Measurements from ENCODE around the gene TC2N.
"Not testable (repeated sequence)": the region's sequence is repeated elsewhere in the genome, so short reads cannot be mapped to it uniquely, and the experiment has no call there.

TC2N gene

GRCh38 chr14:91889477-91890211 is 22.3 kb upstream of the TC2N start:
- DNase-seq (ENCODE audit: low read depth in 2 of 2, low spot score in 1 of 2) = no peak

- DNase-seq (ENCODE audit: low read depth in 2 of 2, low spot score in 1 of 2) = no peak
Measured at GRCh38 chr14:91888641-91889476, 21.5 kb upstream of the TC2N start.

- no peak for DNase-seq (ENCODE audit: low read depth in 2 of 2, low spot score in 1 of 2)
Measured at GRCh38 chr14:91886961-91887360, 19.6 kb upstream of the TC2N start.

- DNase-seq (ENCODE audit: low read depth in 2 of 2, low spot score in 1 of 2) = no peak
Measured at GRCh38 chr14:91885839-91886238, 18.5 kb upstream of the TC2N start.

- DNase-seq (ENCODE audit: low read depth in 2 of 2, low spot score in 1 of 2) = no peak
Measured at GRCh38 chr14:91885113-91885712, 17.9 kb upstream of the TC2N start.

- no peak for DNase-seq (ENCODE audit: low read depth in 2 of 2, low spot score in 1 of 2)
Measured at GRCh38 chr14:91884664-91885063, 17.3 kb upstream of the TC2N start.

- no peak for DNase-seq (ENCODE audit: low read depth in 2 of 2, low spot score in 1 of 2)
Measured at GRCh38 chr14:91883753-91884152, 16.4 kb upstream of the TC2N start.

- no peak for DNase-seq (ENCODE audit: low read depth in 2 of 2, low spot score in 1 of 2)
Measured at GRCh38 chr14:91882776-91883175, 15.4 kb upstream of the TC2N start.

GRCh38 chr14:91882369-91882768 is 15.0 kb upstream of the TC2N start:
- DNase-seq (ENCODE audit: low read depth in 2 of 2, low spot score in 1 of 2) = no peak

- DNase-seq (ENCODE audit: low read depth in 2 of 2, low spot score in 1 of 2) = no peak
Measured at GRCh38 chr14:91879196-91879595, 11.9 kb upstream of the TC2N start.

- DNase-seq (ENCODE audit: low read depth in 2 of 2, low spot score in 1 of 2) = no peak
Measured at GRCh38 chr14:91878274-91878673, 10.9 kb upstream of the TC2N start.

GRCh38 chr14:91877376-91877915 is 10.1 kb upstream of the TC2N start:
- DNase-seq (ENCODE audit: low read depth in 2 of 2, low spot score in 1 of 2) = no peak

- no peak for DNase-seq (ENCODE audit: low read depth in 2 of 2, low spot score in 1 of 2)
Measured at GRCh38 chr14:91876492-91876891, 9.2 kb upstream of the TC2N start.

GRCh38 chr14:91875525-91876286 is 8.4 kb upstream of the TC2N start:
- no peak for DNase-seq (ENCODE audit: low read depth in 2 of 2, low spot score in 1 of 2)

GRCh38 chr14:91873471-91874415 is 6.4 kb upstream of the TC2N start:
- DNase-seq (ENCODE audit: low read depth in 2 of 2, low spot score in 1 of 2) = peak; percentile 32 to 36

GRCh38 chr14:91872517-91873470 is 5.5 kb upstream of the TC2N start:
- no peak for DNase-seq (ENCODE audit: low read depth in 2 of 2, low spot score in 1 of 2)

- DNase-seq (ENCODE audit: low read depth in 2 of 2, low spot score in 1 of 2) = peak in 1 of 2 donors; percentile 23
Measured at GRCh38 chr14:91872011-91872501, 4.7 kb upstream of the TC2N start.

- not testable (repeated sequence) for DNase-seq (ENCODE audit: low read depth in 2 of 2, low spot score in 1 of 2)
Measured at GRCh38 chr14:91871401-91871800, 4.1 kb upstream of the TC2N start.

GRCh38 chr14:91870890-91871289 is 3.6 kb upstream of the TC2N start:
- DNase-seq (ENCODE audit: low read depth in 2 of 2, low spot score in 1 of 2) = no peak

Data from stimulated activated CD8-positive, alpha-beta memory T cell treated with anti-CD3 and anti-CD28 coated beads, Interleukin-4, amount 100 ng/mL, for 4 hours (primary cell).